Transverse colon (tissue), 4 donors: ENCODE measurements around the gene LRP1B. TPM values are rescaled to one million over a fixed set of nuclear protein-coding genes. Genes with fewer than 3 reads are reported as not detected.

ENCODE experiments used
- DNase-seq: peaks from one replicate; pipeline ENCODE4 v3.0.0-alpha.2; 2019
- H3K27ac ChIP-seq, 4 donors: fragments of 200-600 bp; sonication (generic); 2 replicates each; pipeline ENCODE4 v1.5.1; 2016 to 2018; ENCODE audit warnings: inconsistent platforms in 4 of 4
- H3K27me3 ChIP-seq: fragments of 200-600 bp; sonication (generic); 2 replicates; pipeline ENCODE4 v1.5.1; 2017; ENCODE audit warnings: inconsistent platforms
- H3K36me3 ChIP-seq, 4 donors: fragments of 200-600 bp; sonication (generic); 2 replicates each; pipeline ENCODE4 v1.5.1; 2017 to 2019; ENCODE audit warnings: inconsistent platforms in 4 of 4
- H3K4me1 ChIP-seq, 4 donors: fragments of 200-600 bp; sonication (generic); 2 replicates each; pipeline ENCODE4 v1.5.1; 2017 to 2020; ENCODE audit warnings: inconsistent platforms in 4 of 4
- H3K4me3 ChIP-seq, 4 donors: fragments of 200-600 bp; sonication (generic); 1 replicate in 1 of 4; 2 replicates in 3 of 4; pipeline versions ENCODE4 v1.5.1 to v1.6.1; 2017 to 2019; ENCODE audit warnings: inconsistent platforms in 4 of 4
- H3K9me3 ChIP-seq, 2 donors: fragments of 200-600 bp; sonication (generic); 2 replicates each; pipeline ENCODE4 v1.5.1; 2017 to 2019; ENCODE audit warnings: inconsistent platforms in 2 of 2
- CTCF ChIP-seq, 5 experiments: fragments of 200-600 bp in 3 of 5; fragments of 450-650 bp in 2 of 5; sonication (generic) in 3 of 5; IDR thresholded peaks; 1 replicate in 2 of 5; 2 replicates in 3 of 5; pipeline ENCODE4 v1.5.1; 2016 to 2017; ENCODE audit warnings: antibody characterized with exemption in 5 of 5, inconsistent platforms in 3 of 5, mild to moderate bottlenecking in 2 of 5, moderate library complexity in 1 of 5
- EP300 ChIP-seq: sonication (generic); formaldehyde crosslinking; IDR thresholded peaks from one replicate; pipeline ENCODE4 v1.6.1; 2017; ENCODE audit warnings: antibody characterized with exemption, low read depth
- POLR2A ChIP-seq: fragments of 450-650 bp; IDR thresholded peaks from one replicate; pipeline ENCODE4 v1.6.1; 2016; ENCODE audit warnings: antibody characterized with exemption, mild to moderate bottlenecking, moderate library complexity
- POLR2AphosphoS5 ChIP-seq, 3 donors: sonication (generic); formaldehyde crosslinking; IDR thresholded peaks; one replicate each; pipeline ENCODE4 v1.6.1; 2016; ENCODE audit warnings: antibody characterized with exemption in 3 of 3
- WGBS, 2 donors: methylation state at CpG; one replicate each; pipeline ENCODE4 v1.1.5; 2018; ENCODE audit warnings: low coverage in 1 of 2; 5-methylcytosine and 5-hydroxymethylcytosine counted together
- in situ Hi-C, 4 donors: fragments of 200-750 bp; cut with MboI; loops; one replicate each; pipeline versions ENCODE4 v1.15.0 to v1.15.1; 2017; ENCODE audit warnings: low sequenced_read_pairs in 3 of 4, low pct_ligation_motif_present in 1 of 4, low pct_unique_long_range_greater_than_20kb in 1 of 4
- intact Hi-C: fragments of 100-400 bp; cut with DNase I; formaldehyde crosslinking; loops from one replicate; pipeline ENCODE4 v1.15.1; 2023; ENCODE audit warnings: low total_unique reads
- total RNA-seq, 4 donors: library from RNA; depleted of rRNA; stranded (reverse); fragments of >200 nt; gene quantifications; one replicate each; pipeline ENCODE4 v1.1.0, GENCODE V29; 2016

LRP1B gene
- total RNA-seq, 4 donors from 2014 or later: 0.48 to 5.4 (median 0.82) TPM; not detected in 1

GRCh38 chr2:140542627-140543026, 1588.2 kb downstream of the LRP1B start:
- intact Hi-C loops: no loop called here

DNA sequence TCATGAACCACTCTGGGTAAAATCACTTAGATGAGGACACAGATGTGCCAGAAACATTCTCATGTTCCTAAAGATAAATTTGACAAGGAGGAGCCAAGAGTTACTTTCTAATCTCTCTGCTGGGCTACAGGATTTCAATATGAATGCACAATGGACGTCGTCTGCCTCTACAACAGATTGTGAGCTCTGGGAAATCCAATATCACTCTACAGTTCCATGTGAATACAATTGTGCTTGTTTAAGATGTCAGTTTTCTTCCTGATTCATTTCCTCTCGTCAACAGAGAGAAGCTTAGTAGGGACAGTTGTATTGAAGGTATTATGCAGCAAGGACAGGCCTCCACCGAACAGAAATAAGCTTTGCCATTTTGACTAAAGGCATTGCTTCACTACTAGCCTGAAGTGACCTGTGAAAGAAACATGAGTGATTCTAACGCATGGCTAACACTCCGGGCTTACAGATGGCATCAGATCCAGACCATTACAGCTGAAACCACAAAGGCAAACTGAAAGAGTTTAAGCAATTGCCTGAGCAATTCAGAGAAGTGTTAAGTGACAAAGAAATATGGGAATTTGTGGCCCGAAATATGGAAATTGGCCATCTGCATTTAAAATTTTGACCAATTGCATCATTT, 1591.5 kb downstream of the LRP1B start:
- no peak for DNase-seq
- in situ Hi-C loops (no loop called here), intact Hi-C loops (no loop called here)
- H3K4me3 ChIP-seq: no peak overlapping the region
- H3K27ac ChIP-seq: no peak overlapping the region
- no peaks in the 10 kb centered on the region for H3K36me3 ChIP-seq
- H3K4me1 ChIP-seq: no peaks in the 10 kb centered on the region
- TF ChIP-seq POLR2AphosphoS5 (IDR thresholded peaks at IDR 0.05) (no peak), POLR2A (no peak), EP300 (no peak), CTCF (IDR thresholded peaks at IDR 0.05) (no peak)
- H3K27me3 ChIP-seq: no peaks in the 10 kb centered on the region
- H3K9me3 ChIP-seq: no peaks in the 10 kb centered on the region
- WGBS, 2 donors: 84 to 85% methylated on average over 4 to 7 of the region's 7 CpGs

More at GRCh38 chr2:140542627-140543026, 1588.2 kb downstream of the LRP1B start:
- whole genome bisulfite sequencing, 2 donors: 48 to 61% methylated on average over 4 to 5 of the region's 5 CpGs
- H3K4me1 ChIP-seq: no peaks in the 10 kb centered on the region
- H3K4me3 ChIP-seq: no peak overlapping the region
- H3K27me3 ChIP-seq: no peaks in the 10 kb centered on the region
- in situ Hi-C loops: no loop called here
- no peak overlapping the region for H3K27ac ChIP-seq
- H3K9me3 ChIP-seq: no peaks in the 10 kb centered on the region
- TF ChIP-seq POLR2A (no peak), CTCF (IDR thresholded peaks at IDR 0.05) (no peak), POLR2AphosphoS5 (IDR thresholded peaks at IDR 0.05) (no peak), EP300 (no peak)
- H3K36me3 ChIP-seq: no peaks in the 10 kb centered on the region
- DNase-seq: no peak

GRCh38 chr2:140529706-140530105, 1601.1 kb downstream of the LRP1B start:
- intact Hi-C loops: no loop called here
- 54 to 63% methylated on average over 2 of the region's 2 CpGs for WGBS, 2 donors
- Histone ChIP-seq H3K27me3 (no peaks in the 10 kb centered on the region), H3K9me3 (no peaks in the 10 kb centered on the region), H3K36me3 (no peaks in the 10 kb centered on the region), H3K27ac (no peak overlapping the region), H3K4me3 (no peak overlapping the region), H3K4me1 (no peaks in the 10 kb centered on the region)
- no peak for DNase-seq
- TF ChIP-seq POLR2A (no peak), POLR2AphosphoS5 (IDR thresholded peaks at IDR 0.05) (no peak), EP300 (no peak), CTCF (IDR thresholded peaks at IDR 0.05) (no peak)
- in situ Hi-C loops: no loop called here

DNA sequence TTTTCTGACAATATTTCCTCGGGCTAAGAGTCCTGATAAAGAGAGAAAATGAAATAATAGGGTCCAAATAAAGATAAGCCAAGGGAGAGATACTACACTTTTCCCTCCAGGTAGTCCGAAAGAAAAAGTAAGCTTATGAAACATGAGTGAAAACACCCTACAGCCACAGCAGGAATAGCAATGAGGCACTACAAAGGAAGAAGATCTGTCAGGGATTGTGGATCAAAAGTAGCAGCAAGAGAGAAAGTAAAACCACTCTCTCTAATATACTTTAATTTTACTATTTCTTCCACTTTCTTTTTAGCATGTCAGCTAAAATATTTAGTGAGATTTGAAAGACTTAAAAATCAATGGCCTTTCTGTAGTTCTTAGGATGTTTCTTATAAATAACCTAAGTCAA, 1601.8 kb downstream of the LRP1B start:
- 53 to 58% methylated on average over 2 of the region's 2 CpGs for WGBS, 2 donors
- Histone ChIP-seq H3K4me1 (no peaks in the 10 kb centered on the region), H3K27ac (no peak overlapping the region), H3K4me3 (no peak overlapping the region), H3K27me3 (no peaks in the 10 kb centered on the region), H3K36me3 (no peaks in the 10 kb centered on the region), H3K9me3 (no peaks in the 10 kb centered on the region)
- TF ChIP-seq EP300: no peak
- TF ChIP-seq CTCF (IDR thresholded peaks at IDR 0.05): no peak
- no peak for TF ChIP-seq POLR2A
- no peak for TF ChIP-seq POLR2AphosphoS5 (IDR thresholded peaks at IDR 0.05)
- intact Hi-C loops: no loop called here
- DNase-seq: no peak
- in situ Hi-C loops: no loop called here
